ENCODE data around the gene CALHM2.

The CALHM2 gene

GRCh38 chr10:103465411-103466179 is 13.4 kb upstream of the CALHM2 start:
- no peak overlapping the region for H3K4me3 ChIP-seq (ENCODE audit: low read depth, low read length)
- no peaks in the 10 kb centered on the region for H3K9me3 ChIP-seq
- no peak for TF ChIP-seq CTCF (IDR thresholded peaks at IDR 0.05; ENCODE audit: low read depth, low read length)
- H3K4me1 ChIP-seq, result no peaks in the 10 kb centered on the region
- DNase-seq, result no peak
- no peaks in the 10 kb centered on the region for H3K36me3 ChIP-seq
- H3K27me3 ChIP-seq, result no peaks in the 10 kb centered on the region

- no peak for DNase-seq
- no peaks in the 10 kb centered on the region; the same call in 1 of the 2 replicates for H3K4me1 ChIP-seq
- no peaks in the 10 kb centered on the region for H3K27me3 ChIP-seq
- no peak for TF ChIP-seq CTCF (IDR thresholded peaks at IDR 0.05; ENCODE audit: low read depth, low read length)
- no peaks in the 10 kb centered on the region for H3K36me3 ChIP-seq
- no peaks in the 10 kb centered on the region for H3K9me3 ChIP-seq
- H3K4me3 ChIP-seq (ENCODE audit: low read depth, low read length), result no peak overlapping the region
These were observed 11.3 kb upstream of the CALHM2 start for GRCh38 chr10:103463499-103463898.

- H3K4me1 ChIP-seq, result no peaks in the 10 kb centered on the region; the same call in 1 of the 2 replicates
- H3K27me3 ChIP-seq, result no peaks in the 10 kb centered on the region
- no peaks in the 10 kb centered on the region for H3K36me3 ChIP-seq
- no peak for DNase-seq
- no peak overlapping the region for H3K4me3 ChIP-seq (ENCODE audit: low read depth, low read length)
- no peaks in the 10 kb centered on the region for H3K9me3 ChIP-seq
- no peak for TF ChIP-seq CTCF (IDR thresholded peaks at IDR 0.05; ENCODE audit: low read depth, low read length)
These were observed 7.4 kb upstream of the CALHM2 start for GRCh38 chr10:103459615-103460014.

- Histone ChIP-seq H3K27me3 (no peaks in the 10 kb centered on the region), H3K9me3 (no peaks in the 10 kb centered on the region), H3K4me3 (ENCODE audit: low read depth, low read length) (no peak within 1 kb of the TSS), H3K36me3 (no peaks in the 10 kb centered on the region), H3K4me1 (no peaks in the 10 kb centered on the region; the same call in 1 of the 2 replicates)
- no peak for DNase-seq
- TF ChIP-seq CTCF (IDR thresholded peaks at IDR 0.05; ENCODE audit: low read depth, low read length), result no peak
These were observed 6.5 kb upstream of the CALHM2 start, which contains the start of gene CALHM1 for GRCh38 chr10:103458720-103459119. TSS of gene CALHM1 (minus strand) at chr10:103458900. CDS start at chr10:103458751, 149 bp downstream.

GRCh38 chr10:103457896-103458583 is 5.9 kb upstream of the CALHM2 start:
- TF ChIP-seq CTCF (IDR thresholded peaks at IDR 0.05; ENCODE audit: low read depth, low read length), result no peak
- Histone ChIP-seq H3K4me3 (ENCODE audit: low read depth, low read length) (no peak overlapping the region), H3K27me3 (no peaks in the 10 kb centered on the region), H3K36me3 (no peaks in the 10 kb centered on the region), H3K4me1 (no peaks in the 10 kb centered on the region; the same call in 1 of the 2 replicates), H3K9me3 (no peaks in the 10 kb centered on the region)
- no peak for DNase-seq
